ENCODE data around the gene TSC2. TPM values are rescaled to one million over a fixed set of nuclear protein-coding genes. Genes with fewer than 3 reads are reported as not detected.
"Not testable (repeated sequence)": the region's sequence is repeated elsewhere in the genome, so short reads cannot be mapped to it uniquely, and the experiment has no call there.

TSC2 gene
- total RNA-seq, 2 experiments from 2014 or later, result 88.4 to 90.1 TPM

DNA sequence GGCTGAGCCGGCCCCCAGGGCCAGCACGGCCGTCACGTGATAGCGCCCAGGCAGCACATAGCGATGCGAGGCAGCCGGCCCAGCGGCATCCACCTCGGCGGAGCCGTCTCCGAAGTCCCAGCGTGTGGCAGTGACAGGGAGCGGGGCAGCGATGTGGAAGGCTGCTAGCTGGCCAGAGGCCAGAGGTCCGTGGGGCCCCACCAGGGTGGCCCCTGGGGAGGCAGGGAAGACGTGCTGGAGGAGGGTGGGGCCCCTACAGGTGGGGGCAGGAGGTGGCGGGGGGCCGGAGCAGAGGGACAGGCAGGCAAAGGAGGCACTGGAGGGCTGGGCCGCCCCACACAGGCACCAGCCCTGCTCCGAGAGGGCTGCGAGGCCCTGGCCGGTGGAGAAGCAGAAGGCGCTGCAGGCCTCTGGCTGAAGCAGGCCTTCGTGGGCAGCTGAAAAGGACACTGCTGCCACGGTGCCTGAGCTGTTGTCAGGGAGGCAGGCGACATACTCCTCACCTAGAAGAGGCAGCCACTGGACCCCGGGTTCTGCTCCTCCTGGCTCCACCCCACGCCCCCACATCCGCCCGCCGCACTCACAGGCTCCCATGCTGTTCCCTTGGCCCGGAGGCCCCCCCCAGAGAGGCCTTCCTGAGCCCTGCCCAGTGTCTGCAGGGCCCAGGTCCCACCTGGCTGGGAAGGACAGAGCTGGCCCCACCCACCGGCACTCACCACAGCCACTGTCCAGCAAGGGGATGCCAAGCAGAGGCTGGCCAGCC lies 70.4 kb downstream of the TSC2 start:
- DNase-seq; H3K4me1 Mint-ChIP-seq; H3K27ac Mint-ChIP-seq; H3K27me3 Mint-ChIP-seq; H3K36me3 Mint-ChIP-seq (ENCODE audit: low read depth); H3K9me3 Mint-ChIP-seq; POLR2A ChIA-PET; H3K4me3 Mint-ChIP-seq; CTCF ChIA-PET: not testable (repeated sequence)

GRCh38 chr16:2121325-2121724 lies 73.5 kb downstream of the TSC2 start:
- CTCF ChIA-PET, result interaction anchor here (0.6 to 1.0 kb wide), 2 partner anchors 19 to 55 kb away, joined by 3 to 14 read pairs; no protein-coding TSS in a partner anchor
- POLR2A ChIA-PET; DNase-seq; H3K4me3 Mint-ChIP-seq; H3K4me1 Mint-ChIP-seq; H3K36me3 Mint-ChIP-seq (ENCODE audit: low read depth); H3K27me3 Mint-ChIP-seq; H3K9me3 Mint-ChIP-seq; H3K27ac Mint-ChIP-seq: not testable (repeated sequence)

- no peak for DNase-seq
- Mint-ChIP-seq H3K4me1 (peaks cover 2% of the 10 kb centered on the region), H3K27ac (no peak overlapping the region), H3K4me3 (no peak overlapping the region), H3K9me3 (no peaks in the 10 kb centered on the region), H3K27me3 (no peaks in the 10 kb centered on the region), H3K36me3 (ENCODE audit: low read depth) (no peaks in the 10 kb centered on the region)
- ChIA-PET POLR2A (no interaction called here), CTCF (interaction anchor here (1.0 kb wide), 1 partner anchor 18 kb away, joined by 14 read pairs; no protein-coding TSS in a partner anchor)
Measured at GRCh38 chr16:2121853-2122252, 74.1 kb downstream of the TSC2 start.

GRCh38 chr16:2122429-2122828 lies 74.6 kb downstream of the TSC2 start:
- CTCF ChIA-PET, result no interaction called here
- Mint-ChIP-seq H3K36me3 (ENCODE audit: low read depth) (no peaks in the 10 kb centered on the region), H3K27ac (no peak overlapping the region), H3K4me1 (peaks cover 4% of the 10 kb centered on the region), H3K9me3 (no peaks in the 10 kb centered on the region), H3K27me3 (no peaks in the 10 kb centered on the region), H3K4me3 (no peak overlapping the region)
- POLR2A ChIA-PET, result no interaction called here
- DNase-seq, result no peak

- H3K4me1 Mint-ChIP-seq; POLR2A ChIA-PET; H3K36me3 Mint-ChIP-seq (ENCODE audit: low read depth); H3K27me3 Mint-ChIP-seq; H3K27ac Mint-ChIP-seq; DNase-seq; H3K4me3 Mint-ChIP-seq; H3K9me3 Mint-ChIP-seq; CTCF ChIA-PET: not testable (repeated sequence)
Measured at GRCh38 chr16:2122934-2123683, 75.3 kb downstream of the TSC2 start.

DNA sequence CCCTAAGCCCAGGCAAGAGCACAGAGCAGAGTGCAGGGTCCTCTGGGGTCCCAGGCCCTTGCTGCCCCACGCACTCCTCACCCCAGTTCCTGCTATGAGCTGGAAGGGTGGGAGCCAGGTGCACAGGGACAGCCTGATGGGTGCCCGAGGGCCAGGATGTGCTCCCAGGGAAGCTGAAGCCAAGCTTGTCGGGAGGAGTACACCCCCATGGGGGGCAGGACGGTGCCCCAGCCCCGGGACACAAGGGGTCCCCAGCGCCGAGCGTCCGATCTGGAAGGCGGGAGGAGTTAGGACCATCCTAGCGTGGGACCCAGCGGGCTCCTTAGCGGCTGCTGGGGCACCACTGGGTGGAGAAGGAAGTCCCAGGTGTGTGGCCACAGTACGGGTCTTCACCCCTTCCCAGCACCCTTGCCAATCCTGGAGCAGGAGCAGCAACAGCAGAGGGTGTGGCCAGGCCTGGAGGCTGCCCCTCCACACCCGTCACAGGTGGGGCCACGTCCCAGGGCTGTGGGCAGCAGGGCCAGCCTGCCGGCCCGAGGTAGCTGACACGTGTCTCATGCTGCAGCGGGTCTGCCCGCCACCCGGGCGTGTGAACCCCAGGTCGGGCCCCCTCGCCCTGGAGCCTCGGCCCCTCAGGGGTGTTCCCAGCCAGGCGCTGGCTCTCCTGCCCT lies 76.1 kb downstream of the TSC2 start:
- H3K4me1 Mint-ChIP-seq; POLR2A ChIA-PET; H3K4me3 Mint-ChIP-seq; DNase-seq; CTCF ChIA-PET; H3K36me3 Mint-ChIP-seq (ENCODE audit: low read depth); H3K27ac Mint-ChIP-seq; H3K27me3 Mint-ChIP-seq; H3K9me3 Mint-ChIP-seq: not testable (repeated sequence)

DNA sequence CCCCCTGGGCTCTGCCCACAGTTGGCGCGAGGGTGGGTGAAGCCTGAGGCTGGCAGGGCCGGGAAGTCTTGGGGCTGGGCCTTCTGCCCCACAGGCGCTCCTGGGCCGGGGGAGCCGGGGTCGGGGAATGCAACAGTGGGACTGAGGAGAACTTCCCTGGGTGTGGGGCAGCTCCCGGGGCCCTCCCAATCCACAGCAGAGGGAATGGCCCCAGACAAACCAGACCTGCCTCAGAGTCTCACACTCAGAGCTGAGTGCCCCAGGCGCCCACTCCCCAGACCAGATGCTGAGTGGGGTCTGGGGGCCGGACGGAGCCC lies 76.5 kb downstream of the TSC2 start:
- H3K4me1 Mint-ChIP-seq; DNase-seq; H3K27me3 Mint-ChIP-seq; H3K27ac Mint-ChIP-seq; CTCF ChIA-PET; POLR2A ChIA-PET; H3K9me3 Mint-ChIP-seq; H3K4me3 Mint-ChIP-seq; H3K36me3 Mint-ChIP-seq (ENCODE audit: low read depth): not testable (repeated sequence)

GRCh38 chr16:2124694-2125444 lies 77.1 kb downstream of the TSC2 start:
- H3K4me3 Mint-ChIP-seq; H3K27me3 Mint-ChIP-seq; CTCF ChIA-PET; DNase-seq; H3K4me1 Mint-ChIP-seq; H3K36me3 Mint-ChIP-seq (ENCODE audit: low read depth); POLR2A ChIA-PET; H3K27ac Mint-ChIP-seq; H3K9me3 Mint-ChIP-seq: not testable (repeated sequence)

GRCh38 chr16:2125609-2126008 lies 77.8 kb downstream of the TSC2 start:
- H3K4me1 Mint-ChIP-seq; H3K27me3 Mint-ChIP-seq; CTCF ChIA-PET; H3K4me3 Mint-ChIP-seq; DNase-seq; H3K27ac Mint-ChIP-seq; H3K36me3 Mint-ChIP-seq (ENCODE audit: low read depth); POLR2A ChIA-PET; H3K9me3 Mint-ChIP-seq: not testable (repeated sequence)

DNA sequence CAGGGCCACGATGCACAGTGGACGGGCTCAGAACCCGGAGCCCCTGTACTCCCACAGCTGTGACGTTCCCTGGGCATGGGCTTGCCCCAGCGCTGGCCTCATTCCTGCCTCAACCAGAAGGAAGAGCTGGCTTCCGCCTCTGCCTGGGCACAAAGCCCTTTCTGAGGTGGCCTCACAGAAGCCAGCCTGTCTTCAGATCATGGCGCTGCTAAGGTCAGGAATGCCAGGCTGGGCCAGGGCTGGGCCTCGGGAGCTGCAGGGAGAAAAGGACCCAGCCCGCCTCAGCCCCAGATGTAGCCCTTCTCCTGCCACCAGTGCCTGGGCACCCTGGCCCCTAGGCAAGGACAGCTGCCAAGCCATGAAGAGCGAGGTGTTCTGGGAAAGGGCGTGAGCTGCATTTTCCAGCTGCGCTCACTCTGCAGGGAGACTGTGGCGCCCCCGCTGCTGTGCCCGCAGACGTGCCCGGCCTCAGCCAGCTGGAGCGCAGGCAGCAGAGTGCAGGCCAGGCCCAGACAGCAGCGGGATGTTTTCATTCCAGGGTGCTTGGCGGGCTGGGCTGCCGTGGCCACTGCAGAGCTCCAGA lies 78.5 kb downstream of the TSC2 start:
- H3K9me3 Mint-ChIP-seq; DNase-seq; H3K27ac Mint-ChIP-seq; H3K4me3 Mint-ChIP-seq; POLR2A ChIA-PET; H3K27me3 Mint-ChIP-seq; H3K4me1 Mint-ChIP-seq; H3K36me3 Mint-ChIP-seq (ENCODE audit: low read depth); CTCF ChIA-PET: not testable (repeated sequence)

DNA sequence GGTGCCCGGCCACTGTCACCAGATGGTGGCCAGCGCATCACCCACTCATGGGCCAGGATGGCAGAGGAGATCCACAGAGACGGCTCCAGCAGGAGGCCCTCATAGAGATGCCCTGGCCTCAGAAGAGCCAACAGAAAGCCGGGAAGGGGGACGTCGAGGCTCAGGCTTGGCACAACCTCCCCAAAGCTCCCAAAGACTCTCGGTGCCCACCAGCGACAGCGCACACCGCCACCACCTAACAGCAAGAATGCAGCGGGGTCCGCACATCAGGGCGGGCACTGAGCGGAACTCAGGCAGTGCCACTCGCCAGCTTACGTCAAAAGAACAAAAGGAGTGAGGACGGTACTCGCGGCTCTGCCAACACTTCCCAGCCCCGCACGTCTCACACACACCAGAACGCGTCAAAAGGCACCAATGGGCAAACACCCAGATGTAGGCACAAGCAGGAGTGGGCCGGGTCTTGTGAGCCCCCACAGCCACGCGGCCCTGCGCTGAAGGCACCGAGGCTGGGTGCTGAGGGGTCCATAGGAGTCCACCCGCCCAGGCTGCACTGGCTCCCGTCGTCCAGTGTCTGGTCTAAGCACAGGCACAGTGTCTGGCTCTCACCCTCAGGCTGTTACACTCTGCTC lies 79.3 kb downstream of the TSC2 start:
- H3K27me3 Mint-ChIP-seq; H3K9me3 Mint-ChIP-seq; DNase-seq; POLR2A ChIA-PET; CTCF ChIA-PET; H3K36me3 Mint-ChIP-seq (ENCODE audit: low read depth); H3K4me3 Mint-ChIP-seq; H3K4me1 Mint-ChIP-seq; H3K27ac Mint-ChIP-seq: not testable (repeated sequence)

- H3K4me1 Mint-ChIP-seq; DNase-seq; H3K4me3 Mint-ChIP-seq; POLR2A ChIA-PET; CTCF ChIA-PET; H3K27ac Mint-ChIP-seq; H3K9me3 Mint-ChIP-seq; H3K27me3 Mint-ChIP-seq; H3K36me3 Mint-ChIP-seq (ENCODE audit: low read depth): not testable (repeated sequence)
Measured at GRCh38 chr16:2127630-2128280, 80.0 kb downstream of the TSC2 start.

Measured in activated CD4-positive, alpha-beta memory T cell treated with anti-CD3 and anti-CD28 coated beads, Interleukin-2, amount 10 ng/mL, durations not matched to agents 7 days and 5 days (primary cell).